ENCODE data around the gene USP46.
A peak's percentile ranks its signal among the peaks of the same experiment; 100 is the strongest.

Gene USP46

DNA sequence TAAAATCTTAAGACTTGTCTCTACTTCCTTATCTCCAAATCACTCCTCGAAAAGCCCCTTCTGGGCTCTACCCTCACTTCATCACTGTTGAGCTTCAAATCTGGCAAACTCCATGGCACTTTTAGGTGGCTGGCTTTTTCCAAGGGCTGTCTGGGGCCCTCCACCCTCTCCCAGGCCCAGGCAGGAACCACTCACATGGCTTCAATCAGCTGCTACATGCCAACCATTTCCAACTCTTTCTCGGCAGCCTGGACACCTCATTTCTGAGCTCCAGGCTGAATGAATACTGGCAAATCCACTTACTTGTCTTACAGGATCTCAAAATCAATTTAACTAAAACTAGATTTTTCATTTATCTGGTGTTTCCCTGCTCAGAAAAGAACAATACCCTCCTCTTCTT, 22.0 kb downstream of the USP46 start:
- H4K20me1 ChIP-seq: peaks cover 0 to 59% (median 17%) of the 10 kb centered on the region in 11 experiments; a peak in 13 of 22 replicates
- H3K4me1 ChIP-seq: peaks cover 7 to 18% (median 14%) of the 10 kb centered on the region in 10 experiments; a peak in 17 of 20 replicates
- no peaks in the 10 kb centered on the region; a peak in 1 of 22 replicates for H3K9me3 ChIP-seq (replicated peaks in 1 of 11)

DNA sequence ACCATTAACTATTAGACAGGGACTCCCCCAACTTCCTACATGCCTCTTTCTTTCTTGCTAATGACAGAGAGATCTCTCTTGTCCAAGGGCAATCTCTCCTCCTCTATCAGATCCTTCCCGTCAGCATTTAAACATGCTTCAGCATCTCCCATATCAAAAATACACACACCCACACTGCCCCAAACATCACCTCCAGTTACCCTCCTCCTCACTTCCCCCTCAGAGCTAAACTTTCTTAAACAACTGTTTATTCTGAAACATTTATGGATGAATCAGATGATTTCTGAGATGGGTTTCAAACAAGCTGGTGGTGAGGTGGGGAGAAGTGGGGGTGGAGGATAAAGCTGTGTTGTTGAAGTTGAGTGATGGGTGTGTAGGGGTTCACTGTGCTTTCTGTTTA, 23.5 kb downstream of the USP46 start:
- H3K4me3 ChIP-seq: no peak overlapping the region
- no peak overlapping the region for H3K9ac ChIP-seq
- no peaks in the 10 kb centered on the region for H3K27me3 ChIP-seq
- H3K27ac ChIP-seq: no peak overlapping the region
- peaks cover 7 to 18% (median 12%) of the 10 kb centered on the region in 10 experiments; a peak in 17 of 20 replicates for H3K4me1 ChIP-seq
- TF ChIP-seq Cebpa-rat (IDR thresholded peaks at IDR 0.05): no peak
- H3K36me3 ChIP-seq: peaks cover 0 to 8% (median 0%) of the 10 kb centered on the region in 11 experiments; a peak in 2 of 22 replicates
- no peaks in the 10 kb centered on the region; a peak in 1 of 22 replicates for H3K9me3 ChIP-seq (replicated peaks in 1 of 11)
- peaks cover 0 to 59% (median 16%) of the 10 kb centered on the region in 11 experiments; a peak in 13 of 22 replicates for H4K20me1 ChIP-seq
- peak overlapping the region in 1 of 11 experiments; percentile 2; a peak in 1 of 22 replicates for H3K4me2 ChIP-seq

More for the DNA sequence above, 22.0 kb downstream of the USP46 start:
- Histone ChIP-seq H3K4me2 (no peak overlapping the region), H3K36me3 (peaks cover 0 to 8% (median 0%) of the 10 kb centered on the region in 11 experiments; a peak in 1 of 22 replicates), H3K4me3 (no peak overlapping the region), H3K27ac (no peak overlapping the region), H3K27me3 (no peaks in the 10 kb centered on the region), H3K9ac (no peak overlapping the region)
- no peak for TF ChIP-seq Cebpa-rat (IDR thresholded peaks at IDR 0.05)

DNA sequence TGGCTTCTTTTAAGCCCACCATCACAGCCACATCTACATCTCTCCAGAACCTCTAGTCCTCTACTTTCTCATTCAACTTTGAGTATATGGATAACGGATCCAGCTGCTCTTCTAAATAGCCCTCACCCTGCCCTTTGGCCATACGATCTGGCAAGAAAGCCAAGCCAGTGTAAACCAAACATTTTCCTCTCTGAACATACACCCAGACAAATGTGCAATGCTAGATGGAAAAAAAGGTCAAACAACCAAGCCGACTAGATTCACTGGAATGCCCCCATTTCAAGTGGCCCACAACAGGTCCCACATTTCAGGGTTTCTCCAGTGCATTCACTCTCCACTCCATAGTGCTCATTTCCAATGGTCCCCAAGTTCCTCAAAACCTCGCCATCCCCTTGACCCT, 24.0 kb downstream of the USP46 start:
- peaks cover 0 to 11% (median 4%) of the 10 kb centered on the region in 11 experiments; a peak in 7 of 22 replicates for H3K36me3 ChIP-seq
- H3K9me3 ChIP-seq (replicated peaks in 1 of 11): no peaks in the 10 kb centered on the region; a peak in 1 of 22 replicates
- peaks cover 0 to 58% (median 17%) of the 10 kb centered on the region in 11 experiments; a peak in 12 of 22 replicates for H4K20me1 ChIP-seq
- peaks cover 7 to 18% (median 12%) of the 10 kb centered on the region in 10 experiments; a peak in 17 of 20 replicates for H3K4me1 ChIP-seq
- no peak overlapping the region for H3K9ac ChIP-seq
- peak overlapping the region in 1 of 11 experiments; percentile 2; a peak in 1 of 22 replicates for H3K4me2 ChIP-seq
- no peaks in the 10 kb centered on the region for H3K27me3 ChIP-seq
- no peak for TF ChIP-seq Cebpa-rat (IDR thresholded peaks at IDR 0.05)
- no peak overlapping the region for H3K4me3 ChIP-seq
- no peak overlapping the region for H3K27ac ChIP-seq

DNA sequence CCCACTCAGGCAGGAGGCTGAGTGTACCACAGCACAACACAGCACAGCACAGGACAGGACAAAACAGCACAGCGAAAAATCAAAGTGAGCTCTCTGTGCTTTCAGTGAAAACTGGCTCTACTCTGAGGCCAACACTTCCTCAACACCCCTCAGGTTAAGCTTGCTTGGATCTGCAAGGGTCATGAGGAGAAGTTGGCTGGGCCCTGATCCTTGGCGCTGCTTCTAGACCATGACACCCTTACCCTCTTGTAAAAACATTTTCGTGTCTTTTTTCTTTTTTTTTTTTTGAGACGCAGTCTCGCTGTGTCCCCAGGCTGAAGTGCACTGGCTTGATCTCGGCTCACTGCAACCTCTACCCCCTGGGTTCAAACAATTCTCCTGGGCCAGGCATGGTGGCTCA, 25.3 kb downstream of the USP46 start:
- Histone ChIP-seq H3K4me2 (no peak overlapping the region), H3K9ac (no peak overlapping the region), H3K4me3 (no peak overlapping the region), H4K20me1 (peaks cover 0 to 45% (median 10%) of the 10 kb centered on the region in 11 experiments; a peak in 12 of 22 replicates), H3K9me3 (replicated peaks in 1 of 11) (no peaks in the 10 kb centered on the region; a peak in 1 of 22 replicates), H3K36me3 (peaks cover 6 to 16% (median 8%) of the 10 kb centered on the region in 11 experiments; a peak in 9 of 22 replicates), H3K27me3 (no peaks in the 10 kb centered on the region), H3K27ac (no peak overlapping the region), H3K4me1 (peaks cover 4 to 13% (median 9%) of the 10 kb centered on the region in 10 experiments; a peak in 17 of 20 replicates)
- no peak for TF ChIP-seq Cebpa-rat (IDR thresholded peaks at IDR 0.05)

DNA sequence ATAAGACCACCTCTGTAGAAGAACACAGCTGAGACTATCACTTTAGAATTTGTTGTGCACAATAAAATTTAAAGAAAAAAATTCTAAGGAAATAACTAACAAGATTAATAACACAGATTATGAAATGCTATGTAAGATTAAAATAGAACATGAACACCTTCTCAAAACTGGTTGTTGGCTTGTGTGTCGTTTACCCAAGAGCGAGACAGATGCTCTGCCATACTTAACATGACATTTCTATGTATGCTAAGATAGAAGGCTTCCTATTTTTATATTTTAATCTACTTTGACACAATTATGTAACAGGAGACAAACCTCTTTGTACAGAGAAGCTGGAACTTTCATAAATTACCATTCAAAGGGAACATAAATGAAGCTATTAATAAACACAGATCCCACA, 30.1 kb downstream of the USP46 start:
- TF ChIP-seq Cebpa-rat (IDR thresholded peaks at IDR 0.05): no peak
- no peak overlapping the region for H3K4me2 ChIP-seq
- H4K20me1 ChIP-seq: peaks cover 0 to 15% (median 4%) of the 10 kb centered on the region in 11 experiments; a peak in 7 of 22 replicates
- H3K4me3 ChIP-seq: no peak overlapping the region
- peaks cover 30 to 61% (median 44%) of the 10 kb centered on the region in 11 experiments for H3K36me3 ChIP-seq
- no peaks in the 10 kb centered on the region for H3K9me3 ChIP-seq (replicated peaks in 1 of 11)
- no peak overlapping the region for H3K27ac ChIP-seq
- no peak overlapping the region for H3K9ac ChIP-seq
- no peaks in the 10 kb centered on the region for H3K4me1 ChIP-seq
- H3K27me3 ChIP-seq: no peaks in the 10 kb centered on the region

DNA sequence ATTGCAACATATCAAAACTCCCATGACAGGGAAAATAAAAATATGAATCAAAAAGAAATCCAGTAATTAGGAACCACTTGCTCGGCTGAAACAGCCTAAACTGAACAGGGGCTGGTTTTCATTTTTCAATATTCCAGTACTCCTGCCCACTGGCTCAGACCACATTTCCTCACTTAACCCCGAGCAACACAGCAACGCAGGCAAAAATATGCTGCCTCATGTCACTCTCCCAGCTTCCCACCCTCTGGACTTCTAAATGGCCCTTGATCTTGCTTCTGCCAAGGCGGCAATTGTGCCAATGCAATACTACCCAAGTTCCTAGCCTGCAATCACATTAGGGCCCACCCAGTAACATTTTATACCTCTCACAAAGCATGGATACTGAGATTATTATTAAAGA, 30.6 kb downstream of the USP46 start:
- Histone ChIP-seq H4K20me1 (peaks cover 0 to 11% (median 0%) of the 10 kb centered on the region in 11 experiments; a peak in 5 of 22 replicates), H3K9ac (no peak overlapping the region), H3K4me1 (no peaks in the 10 kb centered on the region), H3K4me3 (no peak overlapping the region), H3K9me3 (replicated peaks in 1 of 11) (no peaks in the 10 kb centered on the region), H3K36me3 (peaks cover 33 to 62% (median 45%) of the 10 kb centered on the region in 11 experiments), H3K4me2 (no peak overlapping the region), H3K27ac (no peak overlapping the region), H3K27me3 (no peaks in the 10 kb centered on the region)
- no peak for TF ChIP-seq Cebpa-rat (IDR thresholded peaks at IDR 0.05)

DNA sequence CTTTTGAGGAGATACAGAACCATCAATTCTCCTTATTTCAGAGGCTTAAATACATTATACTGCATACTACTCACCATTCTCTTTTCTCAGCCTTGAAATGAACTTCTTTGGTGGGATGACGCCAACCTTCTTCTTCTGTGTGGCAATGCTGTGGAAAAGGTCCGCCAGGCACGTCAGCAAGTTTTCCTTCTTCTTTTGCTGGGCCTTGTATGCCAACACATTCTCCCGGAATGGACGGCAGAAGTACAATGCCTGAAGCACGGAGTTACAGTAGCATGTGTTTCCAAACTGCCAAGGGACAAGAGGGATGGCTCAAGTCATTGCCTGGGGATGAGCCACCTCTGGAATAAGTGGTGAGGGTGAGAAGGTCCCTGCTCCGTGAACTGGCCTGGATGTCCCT, 31.2 kb downstream of the USP46 start:
- H3K27me3 ChIP-seq: no peaks in the 10 kb centered on the region
- H3K36me3 ChIP-seq: peaks cover 35 to 68% (median 47%) of the 10 kb centered on the region in 11 experiments
- no peaks in the 10 kb centered on the region for H3K9me3 ChIP-seq (replicated peaks in 1 of 11)
- H3K9ac ChIP-seq: no peak overlapping the region
- no peak overlapping the region for H3K4me3 ChIP-seq
- H3K27ac ChIP-seq: no peak overlapping the region
- no peak for TF ChIP-seq Cebpa-rat (IDR thresholded peaks at IDR 0.05)
- H4K20me1 ChIP-seq: peaks cover 0 to 10% (median 0%) of the 10 kb centered on the region in 11 experiments; a peak in 5 of 22 replicates
- H3K4me2 ChIP-seq: no peak overlapping the region
- no peaks in the 10 kb centered on the region for H3K4me1 ChIP-seq

DNA sequence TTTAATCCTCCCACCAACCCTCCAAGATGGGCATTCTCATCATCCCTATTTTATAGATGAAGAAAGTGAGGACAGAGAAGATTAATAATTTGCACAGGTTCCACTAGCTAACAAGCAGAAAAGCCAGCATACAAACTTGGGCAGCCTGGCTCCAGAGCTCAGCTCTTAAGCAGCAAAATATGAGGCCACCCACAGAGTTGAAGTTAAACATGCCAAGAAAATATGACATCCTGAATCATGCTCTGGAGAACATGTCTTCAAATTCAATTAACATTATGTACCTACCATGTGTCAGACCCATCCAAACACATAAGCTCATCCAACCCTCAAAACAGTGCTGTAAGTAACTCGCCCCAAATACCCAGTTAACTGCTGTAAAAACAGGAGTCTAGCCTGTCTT, 33.9 kb downstream of the USP46 start:
- Histone ChIP-seq H3K36me3 (peaks cover 43 to 84% (median 64%) of the 10 kb centered on the region in 11 experiments), H4K20me1 (peaks cover 0 to 3% (median 0%) of the 10 kb centered on the region in 11 experiments; a peak in 1 of 22 replicates), H3K4me1 (no peaks in the 10 kb centered on the region), H3K27me3 (no peaks in the 10 kb centered on the region), H3K9me3 (replicated peaks in 1 of 11) (no peaks in the 10 kb centered on the region), H3K4me3 (no peak overlapping the region), H3K4me2 (no peak overlapping the region), H3K27ac (no peak overlapping the region), H3K9ac (no peak overlapping the region)
- TF ChIP-seq Cebpa-rat (IDR thresholded peaks at IDR 0.05): no peak

DNA sequence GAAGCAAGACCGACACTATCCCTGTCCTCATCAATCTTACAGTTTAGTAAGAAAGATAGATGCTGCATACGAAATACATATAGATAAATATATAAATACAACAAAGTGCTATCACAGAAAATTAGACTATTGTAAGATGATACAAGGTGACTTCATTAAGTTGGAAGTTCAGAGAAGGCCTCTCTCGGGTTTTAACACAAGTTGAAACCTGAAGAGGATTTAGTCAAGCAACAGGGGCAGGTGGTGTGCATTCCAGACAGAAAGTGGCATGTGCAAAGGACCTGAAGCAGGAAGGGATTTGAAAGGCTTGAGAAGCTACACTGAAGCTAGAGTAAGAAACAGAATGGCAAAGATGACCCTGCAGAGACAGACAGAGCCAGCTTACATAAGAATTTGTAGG, 36.5 kb downstream of the USP46 start:
- Histone ChIP-seq H3K9me3 (replicated peaks in 1 of 11) (no peaks in the 10 kb centered on the region), H3K4me1 (no peaks in the 10 kb centered on the region), H3K4me3 (no peak overlapping the region), H4K20me1 (no peaks in the 10 kb centered on the region), H3K36me3 (peaks cover 45 to 90% (median 62%) of the 10 kb centered on the region in 11 experiments), H3K27ac (no peak overlapping the region), H3K4me2 (no peak overlapping the region), H3K9ac (no peak overlapping the region), H3K27me3 (no peaks in the 10 kb centered on the region)
- TF ChIP-seq Cebpa-rat (IDR thresholded peaks at IDR 0.05): no peak

DNA sequence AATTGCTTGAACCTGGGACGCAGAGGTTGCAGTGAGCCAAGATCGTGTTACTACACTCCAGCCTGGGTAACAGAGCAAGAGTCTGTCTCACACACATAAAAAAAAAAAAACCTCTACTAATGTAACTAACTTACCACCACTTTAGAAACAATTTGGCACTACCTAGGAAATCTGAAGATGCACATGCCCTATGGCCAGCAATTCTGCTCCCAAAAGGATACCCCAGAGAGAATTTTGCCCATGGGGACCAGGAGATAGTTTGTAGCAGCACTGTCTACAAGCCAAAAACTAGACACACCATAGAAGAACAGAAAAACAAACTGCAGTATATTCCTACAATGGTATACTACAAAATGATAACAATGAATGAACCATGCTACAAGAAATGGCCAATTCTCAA, 37.5 kb downstream of the USP46 start:
- Histone ChIP-seq H3K4me3 (no peak overlapping the region), H3K9me3 (replicated peaks in 1 of 11) (no peaks in the 10 kb centered on the region), H3K27me3 (no peaks in the 10 kb centered on the region), H3K4me1 (no peaks in the 10 kb centered on the region), H3K9ac (no peak overlapping the region), H3K4me2 (no peak overlapping the region), H3K36me3 (peaks cover 38 to 83% (median 59%) of the 10 kb centered on the region in 11 experiments), H4K20me1 (no peaks in the 10 kb centered on the region), H3K27ac (no peak overlapping the region)
- no peak for TF ChIP-seq Cebpa-rat (IDR thresholded peaks at IDR 0.05)
